GM10248 (cell line): ENCODE measurements around the gene TK2.
"Not testable (repeated sequence)": the region's sequence is repeated elsewhere in the genome, so short reads cannot be mapped to it uniquely, and the experiment has no call there.

Experiments used
- CTCF ChIA-PET: fragments of 300-600 bp; sonication (Branson Sonifier 250); formaldehyde crosslinking; extraction: SDS; loops from one replicate; lab custom pipeline; 2021; ENCODE audit warnings: antibody characterized with exemption; lab: Yijun Ruan, JAX
- POLR2A ChIA-PET: fragments of 350-650 bp; sonication (Branson Sonifier 250); formaldehyde crosslinking; extraction: SDS; loops from one replicate; lab custom pipeline; 2020; ENCODE audit warnings: antibody characterized with exemption; lab: Yijun Ruan, JAX
- DNase-seq: peaks from one replicate; pipeline ENCODE4 v3.0.0; 2012; ENCODE audit errors: extremely low spot score
- CTCF ChIP-seq: IDR thresholded peaks from 2 replicates; pipeline ENCODE4 v1.5.1; 2012; ENCODE audit warnings: mild to moderate bottlenecking, low read depth; ENCODE audit errors: extremely low read depth, missing control alignments, control extremely low read depth

The TK2 gene

GRCh38 chr16:66508914-66509496, 40.9 kb downstream of the TK2 start:
- no peak for DNase-seq
- ChIA-PET POLR2A (no interaction called here), CTCF (interaction anchor here (0.6 to 2.5 kb wide), 10 partner anchors 9 to 359 kb away, joined by 3 to 8 read pairs (median 3); partner anchors contain the start of gene CKLF)
- no peak for TF ChIP-seq CTCF

GRCh38 chr16:66508248-66508913, 41.5 kb downstream of the TK2 start:
- DNase-seq: peak; percentile 48
- CTCF ChIA-PET: interaction anchor here (0.6 to 2.5 kb wide), 9 partner anchors 9 to 360 kb away, joined by 3 to 8 read pairs (median 3); partner anchors contain the start of gene CKLF
- POLR2A ChIA-PET: no interaction called here
- TF ChIP-seq CTCF: no peak

GRCh38 chr16:66507731-66508239, 42.1 kb downstream of the TK2 start:
- CTCF ChIA-PET: interaction anchor here (1.2 to 2.5 kb wide), 3 partner anchors 25 to 102 kb away, joined by 3 to 8 read pairs (median 8); no protein-coding TSS in a partner anchor
- POLR2A ChIA-PET: no interaction called here
- no peak for DNase-seq
- TF ChIP-seq CTCF: no peak

GRCh38 chr16:66503612-66504011, 46.3 kb downstream of the TK2 start:
- CTCF ChIA-PET: interaction anchor here (1.6 to 1.9 kb wide), 2 partner anchors 26 to 85 kb away, joined by 3 read pairs; no protein-coding TSS in a partner anchor
- TF ChIP-seq CTCF: no peak
- POLR2A ChIA-PET: no interaction called here
- no peak for DNase-seq

- no peak for DNase-seq
- ChIA-PET POLR2A (no interaction called here), CTCF (interaction anchor here (1.0 to 1.9 kb wide), 3 partner anchors 25 to 105 kb away, joined by 3 read pairs; no protein-coding TSS in a partner anchor)
- no peak for TF ChIP-seq CTCF
Measured at GRCh38 chr16:66503030-66503429, 46.9 kb downstream of the TK2 start.

GRCh38 chr16:66502020-66502913, 47.7 kb downstream of the TK2 start:
- no peak for DNase-seq
- ChIA-PET POLR2A (no interaction called here), CTCF (interaction anchor here (1.0 to 1.6 kb wide), 2 partner anchors 24 to 106 kb away, joined by 3 read pairs; no protein-coding TSS in a partner anchor)
- no peak for TF ChIP-seq CTCF

- DNase-seq, CTCF ChIA-PET, POLR2A ChIA-PET: not testable (repeated sequence)
Measured at GRCh38 chr16:66501563-66501962, 48.4 kb downstream of the TK2 start.

GRCh38 chr16:66497921-66498320, 52.0 kb downstream of the TK2 start:
- POLR2A ChIA-PET, DNase-seq, CTCF ChIA-PET: not testable (repeated sequence)

GRCh38 chr16:66496226-66496625, 53.7 kb downstream of the TK2 start:
- DNase-seq, POLR2A ChIA-PET: not testable (repeated sequence)
- CTCF ChIA-PET: interaction anchor here (0.7 kb wide), 1 partner anchor 13 kb away, joined by 3 read pairs; no protein-coding TSS in a partner anchor
